Femur (tissue), 1 donor: Measurements from ENCODE around the gene UGT1A7.

Experiments
- DNase-seq: peaks from one replicate; pipeline ENCODE4 v3.0.0-alpha.2; 2017

The UGT1A7 gene

DNA sequence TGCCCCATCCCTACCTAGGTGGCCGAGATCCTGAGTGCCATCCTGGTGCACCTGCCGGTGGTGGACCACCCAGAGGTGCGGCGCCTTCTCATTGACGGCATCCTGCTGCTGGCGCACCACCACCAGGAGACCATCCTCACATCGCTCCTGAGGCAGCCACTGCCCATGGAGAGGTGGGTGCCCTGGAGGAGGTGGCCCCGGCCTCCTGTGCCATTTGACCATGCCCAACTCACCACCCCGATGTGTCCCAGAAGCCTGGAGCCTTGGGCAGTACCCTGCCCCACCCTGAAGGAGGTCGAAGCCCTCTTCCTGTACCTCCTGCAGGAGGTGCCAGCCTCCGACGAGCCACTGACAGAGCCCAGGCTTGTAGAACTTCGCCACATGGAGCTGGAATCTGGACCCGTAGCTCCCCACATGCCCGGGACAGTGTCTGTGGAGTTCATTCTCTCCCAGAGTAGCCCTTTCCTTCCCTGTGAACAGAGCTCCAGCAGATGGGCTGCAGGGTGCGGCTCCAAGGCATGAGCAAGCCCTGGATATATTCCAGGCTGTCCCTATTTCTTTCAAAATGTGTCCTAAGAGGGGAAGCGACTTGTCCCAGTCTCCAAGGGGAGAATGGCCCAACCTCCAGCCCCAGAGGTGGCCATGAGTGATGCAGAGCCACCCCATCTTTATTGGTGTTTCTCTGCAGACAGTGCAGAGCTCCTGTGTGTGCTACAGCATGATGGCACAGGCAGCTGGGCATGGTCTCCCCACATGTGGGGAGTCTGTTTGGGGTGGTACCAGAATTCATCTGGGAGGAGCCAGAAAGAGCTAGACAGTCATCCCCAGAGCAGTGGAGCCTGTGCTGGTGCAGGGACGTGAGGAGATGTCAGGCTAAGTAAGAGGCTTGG, 138.4 kb downstream of the UGT1A7 start:
- DNase-seq, result no peak

DNA sequence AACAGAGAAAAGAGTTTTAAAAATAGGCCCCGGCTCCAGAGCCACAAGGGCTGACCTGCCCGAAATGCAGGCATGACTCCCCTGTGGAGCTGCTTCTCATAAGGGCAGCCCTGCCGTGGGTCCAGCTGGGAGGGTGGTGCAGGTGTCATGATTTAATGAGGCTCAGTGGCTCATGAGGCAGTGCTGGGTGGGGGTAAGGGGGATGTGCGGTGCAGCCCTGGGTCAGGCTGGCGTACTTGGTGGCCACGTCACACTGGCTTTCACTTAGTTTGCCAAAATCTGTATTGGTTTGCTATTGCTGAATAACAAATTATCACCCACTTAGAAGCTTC, 139.0 kb downstream of the UGT1A7 start:
- peak; percentile 3 for DNase-seq

DNA sequence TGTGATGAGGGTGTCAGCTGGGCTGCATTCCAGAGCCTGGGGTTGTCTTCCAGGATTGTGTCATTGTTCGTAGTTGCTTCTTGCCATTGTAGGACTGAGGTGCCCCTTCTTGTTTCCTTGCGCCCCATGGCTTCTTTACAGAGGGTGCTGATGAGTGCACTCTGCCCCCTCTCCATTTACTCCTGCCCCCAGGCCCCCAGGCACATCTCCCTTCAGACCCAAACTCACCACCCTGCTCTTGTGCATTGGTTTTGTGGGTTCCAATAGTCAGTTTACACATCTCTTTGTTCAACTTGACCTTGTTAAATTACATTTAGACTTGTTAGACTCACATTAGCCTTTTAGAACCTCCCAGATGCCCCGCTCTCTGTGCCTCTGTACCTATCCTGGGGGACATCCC, 139.5 kb downstream of the UGT1A7 start:
- peak; percentile 2 for DNase-seq

DNA sequence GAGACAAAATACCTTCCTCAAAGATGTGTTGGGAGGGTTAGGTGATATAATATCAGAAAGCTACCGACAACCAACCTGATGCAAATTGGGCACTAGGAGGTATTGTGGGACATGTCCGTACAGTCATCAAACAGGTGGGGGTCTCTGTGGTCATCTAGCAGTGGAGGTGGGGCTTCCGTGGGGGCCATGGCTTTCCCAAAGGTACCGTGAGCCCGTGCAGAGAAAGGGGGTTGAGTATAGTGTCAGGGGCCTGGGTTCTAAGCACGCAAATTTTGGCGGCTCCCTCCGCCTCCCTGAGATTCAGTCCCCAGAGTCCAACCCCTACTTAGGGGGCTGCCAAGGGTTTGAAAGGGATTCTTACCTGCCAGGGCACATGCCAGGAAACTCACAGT, 140.0 kb downstream of the UGT1A7 start:
- peak; percentile 5 for DNase-seq

DNA sequence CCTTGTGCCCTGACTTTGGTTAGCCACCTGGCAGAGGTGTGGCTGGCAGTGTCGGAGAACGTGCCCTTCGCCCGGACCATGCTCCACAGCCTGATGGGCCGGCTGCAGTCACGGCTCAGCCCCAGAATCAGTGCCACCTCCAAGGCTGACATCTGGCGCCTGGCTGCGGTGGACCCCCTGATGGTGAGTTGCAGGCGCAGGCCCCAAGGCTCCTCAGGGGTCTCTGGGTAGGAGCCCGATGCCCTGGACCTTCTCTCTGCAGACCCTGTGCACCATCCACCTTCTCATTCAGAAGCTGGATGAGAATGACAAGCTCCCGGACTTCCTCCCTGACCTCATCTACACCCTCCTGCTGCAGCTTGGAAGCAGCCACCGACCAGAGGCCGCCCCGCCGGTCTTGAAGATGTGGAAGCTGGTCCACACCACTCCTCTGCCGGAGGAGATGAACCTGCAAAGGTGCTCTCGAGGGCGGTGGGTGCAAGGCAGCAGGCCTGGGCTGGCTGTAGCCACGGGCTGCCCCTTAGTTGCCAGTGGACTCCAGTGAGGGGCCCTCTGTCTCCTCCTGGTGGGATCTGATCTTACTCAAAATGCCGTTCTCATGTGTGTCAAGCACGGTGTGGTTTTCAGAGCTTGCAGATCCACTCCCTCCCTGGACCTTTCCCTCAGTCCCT, 140.5 kb downstream of the UGT1A7 start:
- DNase-seq, result peak; percentile 4
